ENCODE results near the gene RAB1B. TPM values are rescaled to one million over a fixed set of nuclear protein-coding genes. Genes with fewer than 3 reads are reported as not detected.
A peak's percentile ranks its signal among the peaks of the same experiment; 100 is the strongest.
"Not testable (repeated sequence)": the region's sequence is repeated elsewhere in the genome, so short reads cannot be mapped to it uniquely, and the experiment has no call there.

RAB1B gene
- total RNA-seq, 1 donor from 2014 or later = 112 TPM

- no peak for ATAC-seq
- intact Hi-C loops (cut with DNase I) = no loop called here
Observed at GRCh38 chr11:66314186-66314501, 45.7 kb downstream of the RAB1B start.

GRCh38 chr11:66314561-66315497 lies 46.4 kb downstream of the RAB1B start:
- ATAC-seq (no peak), DNase-seq (ENCODE audit: low spot score) (no peak)
- intact Hi-C loops (cut with DNase I) = no loop called here

More at GRCh38 chr11:66314186-66314501, 45.7 kb downstream of the RAB1B start:
- DNase-seq (ENCODE audit: low spot score) = no peak

- intact Hi-C loops (cut with DNase I) = no loop called here
- ATAC-seq = no peak
- no peak for DNase-seq (ENCODE audit: low spot score)
Observed at GRCh38 chr11:66315498-66315885, 47.1 kb downstream of the RAB1B start.

- DNase-seq (ENCODE audit: low spot score) (no peak), ATAC-seq (no peak)
- intact Hi-C loops (cut with DNase I) = no loop called here
Observed at GRCh38 chr11:66315921-66316811, 47.7 kb downstream of the RAB1B start.

GRCh38 chr11:66316849-66317251 lies 48.4 kb downstream of the RAB1B start, which contains the start of gene CD248:
TSS of gene CD248 (minus strand) at chr11:66317044. CDS start at chr11:66317027, 17 bp downstream.
- ATAC-seq (peak; percentile 45), DNase-seq (ENCODE audit: low spot score) (peak; percentile 89)
- intact Hi-C loops (cut with DNase I) = no loop called here

- peak; percentile 75 for DNase-seq (ENCODE audit: low spot score)
- intact Hi-C loops (cut with DNase I) = no loop called here
- ATAC-seq = peak; percentile 33
Observed at GRCh38 chr11:66317322-66317722, 48.9 kb downstream of the RAB1B start.

GRCh38 chr11:66317723-66318599 lies 49.5 kb downstream of the RAB1B start:
- intact Hi-C loops (cut with DNase I) = no loop called here
- DNase-seq (ENCODE audit: low spot score) = no peak

GRCh38 chr11:66318600-66318970 lies 50.1 kb downstream of the RAB1B start:
- intact Hi-C loops (cut with DNase I) = no loop called here
- ATAC-seq (no peak), DNase-seq (ENCODE audit: low spot score) (no peak)

More at GRCh38 chr11:66317723-66318599, 49.5 kb downstream of the RAB1B start:
- ATAC-seq = peak; percentile 55

GRCh38 chr11:66320289-66320688 lies 51.9 kb downstream of the RAB1B start:
- intact Hi-C loops (cut with DNase I); ATAC-seq; DNase-seq (ENCODE audit: low spot score): not testable (repeated sequence)

GRCh38 chr11:66320748-66321147 lies 52.3 kb downstream of the RAB1B start:
- intact Hi-C loops (cut with DNase I); ATAC-seq; DNase-seq (ENCODE audit: low spot score): not testable (repeated sequence)

- intact Hi-C loops (cut with DNase I) = no loop called here
- no peak for ATAC-seq
- DNase-seq (ENCODE audit: low spot score) = no peak
Observed at GRCh38 chr11:66321606-66322005, 53.2 kb downstream of the RAB1B start.

- intact Hi-C loops (cut with DNase I) = no loop called here
- ATAC-seq = peak; percentile 79
- DNase-seq (ENCODE audit: low spot score) = no peak
Observed at GRCh38 chr11:66322732-66323427, 54.4 kb downstream of the RAB1B start.

- no peak for ATAC-seq
- intact Hi-C loops (cut with DNase I) = no loop called here
Observed at GRCh38 chr11:66323684-66324083, 55.2 kb downstream of the RAB1B start.

GRCh38 chr11:66324664-66325063 lies 56.2 kb downstream of the RAB1B start:
- DNase-seq (ENCODE audit: low spot score) (no peak), ATAC-seq (no peak)
- intact Hi-C loops (cut with DNase I) = no loop called here

More at GRCh38 chr11:66323684-66324083, 55.2 kb downstream of the RAB1B start:
- DNase-seq (ENCODE audit: low spot score) = no peak

- intact Hi-C loops (cut with DNase I) = no loop called here
- ATAC-seq = no peak
- DNase-seq (ENCODE audit: low spot score) = no peak
Observed at GRCh38 chr11:66325263-66325671, 56.8 kb downstream of the RAB1B start.

- intact Hi-C loops (cut with DNase I) = no loop called here
- ATAC-seq (peak; percentile 38), DNase-seq (ENCODE audit: low spot score) (no peak)
Observed at GRCh38 chr11:66326261-66327111, 58.0 kb downstream of the RAB1B start.
